IPS-NIHi11 (cell line): ENCODE results near the gene CAB39.

Experiments
- DNase-seq: peaks from one replicate; pipeline ENCODE4 v3.0.0; 2012; ENCODE audit warnings: mixed read lengths, low spot score

Gene CAB39

GRCh38 chr2:230757476-230757875, 44.8 kb downstream of the CAB39 start:
- DNase-seq, result no peak

- no peak for DNase-seq
Measured at GRCh38 chr2:230758566-230759480, 46.2 kb downstream of the CAB39 start.

GRCh38 chr2:230759481-230760167, 47.0 kb downstream of the CAB39 start:
- DNase-seq, result no peak

GRCh38 chr2:230761704-230762103, 49.1 kb downstream of the CAB39 start:
- DNase-seq, result no peak

- DNase-seq, result peak; percentile 66
Measured at GRCh38 chr2:230762317-230762896, 49.8 kb downstream of the CAB39 start.

GRCh38 chr2:230764346-230764745, 51.7 kb downstream of the CAB39 start:
- no peak for DNase-seq

GRCh38 chr2:230765611-230766300, 53.1 kb downstream of the CAB39 start:
- DNase-seq, result no peak

- DNase-seq, result no peak
Measured at GRCh38 chr2:230767862-230768388, 55.3 kb downstream of the CAB39 start.

GRCh38 chr2:230770804-230771203, 58.2 kb downstream of the CAB39 start:
- DNase-seq, result no peak

- no peak for DNase-seq
Measured at GRCh38 chr2:230772156-230772555, 59.5 kb downstream of the CAB39 start.

- DNase-seq, result no peak
Measured at GRCh38 chr2:230773039-230773773, 60.6 kb downstream of the CAB39 start.

- no peak for DNase-seq
Measured at GRCh38 chr2:230774348-230774951, 61.8 kb downstream of the CAB39 start.

- DNase-seq, result no peak
Measured at GRCh38 chr2:230775737-230776136, 63.1 kb downstream of the CAB39 start.

GRCh38 chr2:230777721-230778120, 65.1 kb downstream of the CAB39 start:
- no peak for DNase-seq

GRCh38 chr2:230778350-230779063, 65.9 kb downstream of the CAB39 start:
- DNase-seq, result no peak

- no peak for DNase-seq
Measured at GRCh38 chr2:230779126-230779525, 66.5 kb downstream of the CAB39 start.

- DNase-seq, result no peak
Measured at GRCh38 chr2:230779607-230780006, 67.0 kb downstream of the CAB39 start.

- DNase-seq, result peak; percentile 66
Measured at GRCh38 chr2:230781130-230781797, 68.6 kb downstream of the CAB39 start.

GRCh38 chr2:230783101-230783500, 70.5 kb downstream of the CAB39 start:
- no peak for DNase-seq

GRCh38 chr2:230784795-230785194, 72.2 kb downstream of the CAB39 start:
- no peak for DNase-seq
